Thoracic aorta (tissue), 2 donors: ENCODE results near the gene DCXR. TPM values are rescaled to one million over a fixed set of nuclear protein-coding genes. Genes with fewer than 3 reads are reported as not detected.
A peak's percentile ranks its signal among the peaks of the same experiment; 100 is the strongest.

Source experiments
- ATAC-seq: fragments of 150-250 bp; one replicate; pipeline ENCODE4 v1.8.0; 2017; ENCODE audit warnings: low read depth; ENCODE audit not compliant: insufficient number of reproducible peaks, low FRiP score
- DNase-seq: peaks from one replicate; pipeline ENCODE4 v3.0.0-alpha.2; 2020; ENCODE audit warnings: low spot score
- H3K27ac ChIP-seq, 2 donors: fragments of 200-600 bp; sonication (generic); 1 replicate in 1 of 2; 2 replicates in 1 of 2; pipeline ENCODE4 v1.5.1; 2016; ENCODE audit warnings: mild to moderate bottlenecking in 2 of 2, moderate library complexity in 2 of 2
- H3K27me3 ChIP-seq: fragments of 200-600 bp; sonication (generic); replicated peaks from 2 replicates; pipeline ENCODE4 v1.6.0; 2016; ENCODE audit warnings: mild to moderate bottlenecking; ENCODE audit not compliant: insufficient read depth
- H3K36me3 ChIP-seq: fragments of 200-600 bp; sonication (generic); one replicate; pipeline ENCODE4 v1.5.1; 2016
- H3K4me1 ChIP-seq, 2 donors: fragments of 200-600 bp; sonication (generic); 1 replicate in 1 of 2; 2 replicates in 1 of 2; pipeline versions ENCODE4 v1.5.1 to v1.6.0; 2016; ENCODE audit warnings: low read depth in 2 of 2, mild to moderate bottlenecking in 1 of 2; ENCODE audit not compliant: control insufficient read depth in 1 of 2
- H3K4me3 ChIP-seq: fragments of 200-600 bp; sonication (generic); 2 replicates; pipeline ENCODE4 v1.5.1; 2016; ENCODE audit warnings: mild to moderate bottlenecking
- H3K9me3 ChIP-seq: fragments of 200-600 bp; sonication (generic); 2 replicates; pipeline ENCODE4 v1.5.1; 2016
- CTCF ChIP-seq: fragments of 200-600 bp; sonication (generic); IDR thresholded peaks from one replicate; pipeline ENCODE4 v1.5.1; 2019; ENCODE audit warnings: antibody characterized with exemption
- total RNA-seq, 2 donors: library from RNA; depleted of rRNA; stranded (reverse); fragments of >200 nt; gene quantifications; one replicate each; pipeline versions ENCODE4 v1.1.0 to v1.2.3, GENCODE V29; 2016

DCXR gene
- total RNA-seq, 2 donors from 2014 or later: 33.9 to 87.1 TPM

- ATAC-seq (no peak), DNase-seq (no peak)
- peak overlapping the region; percentile 47 for H3K4me3 ChIP-seq
- H3K9me3 ChIP-seq: no peaks in the 10 kb centered on the region
- H3K27ac ChIP-seq: peak overlapping the region; percentile 72 to 75
- no peak for TF ChIP-seq CTCF
- peaks cover 3 to 19% of the 10 kb centered on the region in 2 donors for H3K4me1 ChIP-seq
- no peaks in the 10 kb centered on the region for H3K27me3 ChIP-seq
- H3K36me3 ChIP-seq: no peaks in the 10 kb centered on the region
Observed at GRCh38 chr17:82013772-82014321, 23.6 kb downstream of the DCXR start.

GRCh38 chr17:82013341-82013740, 24.2 kb downstream of the DCXR start:
- ATAC-seq (peak; percentile 34), DNase-seq (no peak)
- H3K4me1 ChIP-seq: peaks cover 3 to 20% of the 10 kb centered on the region in 2 donors
- no peak for TF ChIP-seq CTCF
- no peaks in the 10 kb centered on the region for H3K9me3 ChIP-seq
- H3K27me3 ChIP-seq: no peaks in the 10 kb centered on the region
- H3K4me3 ChIP-seq: peak overlapping the region; percentile 47
- H3K36me3 ChIP-seq: no peaks in the 10 kb centered on the region
- H3K27ac ChIP-seq: peak overlapping the region; percentile 72 to 75

- Histone ChIP-seq H3K27ac (peak overlapping the region; percentile 72 to 75), H3K4me3 (peak overlapping the region; percentile 47), H3K4me1 (peaks cover 3 to 26% of the 10 kb centered on the region in 2 donors), H3K9me3 (no peaks in the 10 kb centered on the region), H3K27me3 (no peaks in the 10 kb centered on the region), H3K36me3 (no peaks in the 10 kb centered on the region)
- DNase-seq (no peak), ATAC-seq (peak; percentile 54)
- no peak for TF ChIP-seq CTCF
Observed at GRCh38 chr17:82012640-82013295, 24.7 kb downstream of the DCXR start.

- no peak overlapping the region for H3K4me3 ChIP-seq
- no peaks in the 10 kb centered on the region for H3K9me3 ChIP-seq
- H3K27me3 ChIP-seq: no peaks in the 10 kb centered on the region
- ATAC-seq (no peak), DNase-seq (no peak)
- no peak for TF ChIP-seq CTCF
- no peaks in the 10 kb centered on the region for H3K36me3 ChIP-seq
- peak overlapping the region; percentile 72 to 75 for H3K27ac ChIP-seq
- H3K4me1 ChIP-seq: peaks cover 3 to 31% of the 10 kb centered on the region in 2 donors
Observed at GRCh38 chr17:82012261-82012639, 25.2 kb downstream of the DCXR start.

GRCh38 chr17:82011617-82012187, 25.8 kb downstream of the DCXR start:
- Histone ChIP-seq H3K4me3 (no peak overlapping the region), H3K27ac (peak overlapping the region in 1 of 2 donors; percentile 72), H3K36me3 (no peaks in the 10 kb centered on the region), H3K27me3 (no peaks in the 10 kb centered on the region), H3K9me3 (no peaks in the 10 kb centered on the region), H3K4me1 (peaks cover 7 to 37% of the 10 kb centered on the region in 2 donors)
- TF ChIP-seq CTCF: no peak
- no peak for ATAC-seq
- no peak for DNase-seq
